CD4-positive, alpha-beta T cell (primary cell): Measurements from ENCODE around the gene KRTAP10-3. TPM values are rescaled to one million over a fixed set of nuclear protein-coding genes. Genes with fewer than 3 reads are reported as not detected.

ENCODE experiments used
- ATAC-seq: fragments of 200-7000 bp; cut with Tn5 transposase; one replicate; pipeline ENCODE4 v1.10.0; 2022; ENCODE audit warnings: mild to moderate bottlenecking; ENCODE audit not compliant: poor library complexity
- CTCF ChIA-PET: fragments of 350-600 bp; sonication (Branson Sonifier 250); formaldehyde crosslinking; loops from one replicate; lab custom pipeline; 2021; ENCODE audit warnings: antibody characterized with exemption, inconsistent platforms; lab: Charles Lee
- POLR2A ChIA-PET: fragments of 350-600 bp; sonication (Branson Sonifier 250); formaldehyde crosslinking; loops from one replicate; lab custom pipeline; 2021; ENCODE audit warnings: antibody characterized with exemption, inconsistent platforms; lab: Charles Lee
- DNase-seq, 14 experiments: peaks; one replicate each; pipeline ENCODE4 v3.0.0-alpha.2; 2013 to 2020; ENCODE audit warnings: mixed read lengths in 2 of 14
- H3K27ac ChIP-seq, 2 donors: one replicate each; pipeline versions ENCODE4 v1.5.1 to v1.7.0; 2013; ENCODE audit warnings: low read length in 2 of 2, low read depth in 1 of 2, mild to moderate bottlenecking in 1 of 2
- H3K27me3 ChIP-seq, 2 experiments: 1 replicate in 1 of 2; 2 replicates in 1 of 2; pipeline versions ENCODE4 v1.6.1 to v1.7.0; 2013; ENCODE audit warnings: low read length in 2 of 2, control low read depth in 1 of 2, mild to moderate bottlenecking in 1 of 2, moderate library complexity in 1 of 2; ENCODE audit not compliant: insufficient read depth in 2 of 2, control insufficient read depth in 1 of 2
- H3K36me3 ChIP-seq: one replicate; pipeline ENCODE4 v1.6.1; 2013; ENCODE audit warnings: low read length, control low read depth; ENCODE audit not compliant: insufficient read depth
- H3K4me1 ChIP-seq: one replicate; pipeline ENCODE4 v1.6.1; 2013; ENCODE audit warnings: low read length, control low read depth; ENCODE audit not compliant: insufficient read depth
- H3K4me3 ChIP-seq: one replicate; pipeline ENCODE4 v1.5.1; 2013; ENCODE audit warnings: mild to moderate bottlenecking, low read length, moderate library complexity
- H3K9me3 ChIP-seq, 2 experiments: 1 replicate in 1 of 2; 2 replicates in 1 of 2; pipeline versions ENCODE4 v1.6.1 to v1.7.0; 2013; ENCODE audit warnings: low read length in 2 of 2, mild to moderate bottlenecking in 2 of 2, control low read depth in 1 of 2, moderate library complexity in 1 of 2; ENCODE audit not compliant: control insufficient read depth in 1 of 2, insufficient read depth in 1 of 2
- H3K27ac Mint-ChIP-seq: one replicate; pipeline ENCODE4 v1.8.0; 2020; ENCODE audit warnings: mixed read lengths
- H3K27me3 Mint-ChIP-seq: one replicate; pipeline ENCODE4 v1.8.0; 2021; ENCODE audit warnings: mixed read lengths
- H3K36me3 Mint-ChIP-seq: one replicate; pipeline ENCODE4 v1.8.0; 2021; ENCODE audit warnings: low read depth, mixed read lengths
- H3K4me1 Mint-ChIP-seq: one replicate; pipeline ENCODE4 v1.8.0; 2021; ENCODE audit warnings: low read depth, mixed read lengths
- H3K4me3 Mint-ChIP-seq: one replicate; pipeline ENCODE4 v1.8.0; 2020; ENCODE audit warnings: mild to moderate bottlenecking, mixed read lengths
- H3K9me3 Mint-ChIP-seq: one replicate; pipeline ENCODE4 v1.8.0; 2020; ENCODE audit warnings: mixed read lengths
- CTCF ChIP-seq: fragments of 200-600 bp; IDR thresholded peaks from one replicate; pipeline ENCODE4 v1.8.0; 2022; ENCODE audit warnings: antibody characterized with exemption, mild to moderate bottlenecking
- intact Hi-C, 2 experiments: fragments of 100-400 bp; cut with DNase I in 1 of 2; cut with micrococcal nuclease in 1 of 2; formaldehyde crosslinking; loops; one replicate each; pipeline versions ENCODE4 v1.15.1 to v1.9.0; 2023 to 2025; cut with DNase I, micrococcal nuclease
- total RNA-seq, 174 experiments: library from RNA in 2 of 174; stranded (reverse) in 2 of 174; gene quantifications; one replicate each; pipeline ENCODE4 v1.2.3 and lab custom pipeline; 2021 to 2026

The KRTAP10-3 gene
- total RNA-seq, 2 experiments from 2014 or later: not detected

- Histone ChIP-seq H3K9me3 (peaks cover 0 to 10% of the 10 kb centered on the region in 2 experiments), H3K27me3 (no peaks in the 10 kb centered on the region), H3K36me3 (no peaks in the 10 kb centered on the region), H3K4me1 (no peaks in the 10 kb centered on the region), H3K4me3 (no peak overlapping the region), H3K27ac (no peak overlapping the region)
- intact Hi-C loops: no loop called here
- no peak for DNase-seq
- ChIA-PET POLR2A (no interaction called here), CTCF (no interaction called here)
- no peaks in the 10 kb centered on the region for H3K4me1 Mint-ChIP-seq
- no peak for ATAC-seq
- H3K9me3 Mint-ChIP-seq: no peaks in the 10 kb centered on the region
- H3K4me3 Mint-ChIP-seq: no peak overlapping the region
- H3K27ac Mint-ChIP-seq: no peak overlapping the region
- TF ChIP-seq CTCF: no peak
- no peaks in the 10 kb centered on the region for H3K36me3 Mint-ChIP-seq
- no peaks in the 10 kb centered on the region for H3K27me3 Mint-ChIP-seq
Measured at GRCh38 chr21:44520326-44521300, 38.0 kb downstream of the KRTAP10-3 start.

GRCh38 chr21:44519346-44520325, 39.0 kb downstream of the KRTAP10-3 start:
- H3K27ac Mint-ChIP-seq: no peak overlapping the region

More at GRCh38 chr21:44519346-44520325, 39.0 kb downstream of the KRTAP10-3 start:
- H3K27ac ChIP-seq: no peak overlapping the region
- H3K36me3 ChIP-seq: no peaks in the 10 kb centered on the region
- H3K27me3 ChIP-seq: no peaks in the 10 kb centered on the region
- TF ChIP-seq CTCF: no peak
- H3K4me1 ChIP-seq: no peaks in the 10 kb centered on the region
- H3K4me3 Mint-ChIP-seq: no peak overlapping the region
- intact Hi-C loops: no loop called here
- ATAC-seq (no peak), DNase-seq (no peak)
- CTCF ChIA-PET: no interaction called here
- H3K4me1 Mint-ChIP-seq: no peaks in the 10 kb centered on the region
- POLR2A ChIA-PET: no interaction called here
- H3K4me3 ChIP-seq: no peak overlapping the region
- no peaks in the 10 kb centered on the region for H3K36me3 Mint-ChIP-seq
- H3K27me3 Mint-ChIP-seq: no peaks in the 10 kb centered on the region
- no peaks in the 10 kb centered on the region for H3K9me3 Mint-ChIP-seq
- H3K9me3 ChIP-seq: peaks cover 0 to 10% of the 10 kb centered on the region in 2 experiments
